GM23338 (cell line): ENCODE data around the gene RMI1.

Experiments
- CREB1 ChIP-seq: fragments of 250-450 bp; sonication (Bioruptor Pico); IDR thresholded peaks from 2 replicates; pipeline ENCODE4 v1.5.0; 2020; ENCODE audit warnings: low read depth, mild to moderate bottlenecking, moderate library complexity
- CTCF ChIP-seq, 2 experiments: fragments of 200-600 bp in 1 of 2; sonication (generic) in 1 of 2; conservative IDR thresholded peaks; 2 replicates each; pipeline versions ENCODE4 v1.5.1 to v1.6.1; 2016 to 2017; ENCODE audit warnings: antibody characterized with exemption in 2 of 2, low read depth in 2 of 2, mild to moderate bottlenecking in 2 of 2, moderate library complexity in 1 of 2
- EZH2 ChIP-seq: fragments of 200-600 bp; sonication (generic); IDR thresholded peaks from one replicate; pipeline ENCODE4 v1.8.0; 2017; ENCODE audit warnings: antibody characterized with exemption, mild to moderate bottlenecking, low read depth; ENCODE audit not compliant: unreplicated experiment
- EZH2phosphoT487 ChIP-seq: fragments of 200-600 bp; sonication (generic); IDR thresholded peaks from one replicate; pipeline ENCODE4 v1.8.1; 2018; ENCODE audit warnings: antibody characterized with exemption; ENCODE audit not compliant: unreplicated experiment
- JUNB ChIP-seq: IDR thresholded peaks from one replicate; pipeline ENCODE4 v1.6.1; 2016; ENCODE audit warnings: antibody characterized with exemption; ENCODE audit not compliant: unreplicated experiment
- NANOG ChIP-seq: IDR thresholded peaks from 2 replicates; pipeline ENCODE4 v1.6.1; 2016; ENCODE audit warnings: antibody characterized with exemption, borderline replicate concordance
- POLR2AphosphoS5 ChIP-seq: IDR thresholded peaks from 2 replicates; pipeline ENCODE4 v1.6.1; 2016; ENCODE audit warnings: antibody characterized with exemption, low read depth
- REST ChIP-seq: IDR thresholded peaks from one replicate; pipeline ENCODE4 v1.6.1; 2018; ENCODE audit warnings: antibody characterized with exemption; ENCODE audit not compliant: unreplicated experiment
- ZNF114 ChIP-seq: fragments of 250-450 bp; sonication (Bioruptor Pico); IDR thresholded peaks from 2 replicates; pipeline ENCODE4 v1.5.0; 2020; ENCODE audit warnings: mild to moderate bottlenecking, moderate library complexity
- TF ChIP-seq, protein P1 (sequence below): IDR thresholded peaks from 2 replicates; pipeline ENCODE4 v1.6.1; 2016; ENCODE audit warnings: antibody characterized with exemption
- TF ChIP-seq, protein P2 (sequence below): fragments of 250-450 bp; sonication (Bioruptor Pico); IDR thresholded peaks from 2 replicates; pipeline ENCODE4 v1.5.0; 2020; ENCODE audit warnings: mild to moderate bottlenecking, moderate library complexity

GRCh38 chr9:83937861-83938455, 42.6 kb upstream of the RMI1 start:
- TF ChIP-seq CTCF (conservative IDR thresholded peaks at IDR 0.05; ENCODE audit: low read depth in 2 of 2) (peak; percentile 73 to 79), POLR2AphosphoS5 (no peak), EZH2 (no peak), REST (no peak), EZH2phosphoT487 (no peak), JUNB (no peak), CREB1 (CRISPR knock-in tag) (no peak), ZNF114 (no peak), NANOG (no peak)
- TF ChIP-seq, protein P1, sequence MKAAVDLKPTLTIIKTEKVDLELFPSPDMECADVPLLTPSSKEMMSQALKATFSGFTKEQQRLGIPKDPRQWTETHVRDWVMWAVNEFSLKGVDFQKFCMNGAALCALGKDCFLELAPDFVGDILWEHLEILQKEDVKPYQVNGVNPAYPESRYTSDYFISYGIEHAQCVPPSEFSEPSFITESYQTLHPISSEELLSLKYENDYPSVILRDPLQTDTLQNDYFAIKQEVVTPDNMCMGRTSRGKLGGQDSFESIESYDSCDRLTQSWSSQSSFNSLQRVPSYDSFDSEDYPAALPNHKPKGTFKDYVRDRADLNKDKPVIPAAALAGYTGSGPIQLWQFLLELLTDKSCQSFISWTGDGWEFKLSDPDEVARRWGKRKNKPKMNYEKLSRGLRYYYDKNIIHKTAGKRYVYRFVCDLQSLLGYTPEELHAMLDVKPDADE: no peak
- TF ChIP-seq, protein P2, sequence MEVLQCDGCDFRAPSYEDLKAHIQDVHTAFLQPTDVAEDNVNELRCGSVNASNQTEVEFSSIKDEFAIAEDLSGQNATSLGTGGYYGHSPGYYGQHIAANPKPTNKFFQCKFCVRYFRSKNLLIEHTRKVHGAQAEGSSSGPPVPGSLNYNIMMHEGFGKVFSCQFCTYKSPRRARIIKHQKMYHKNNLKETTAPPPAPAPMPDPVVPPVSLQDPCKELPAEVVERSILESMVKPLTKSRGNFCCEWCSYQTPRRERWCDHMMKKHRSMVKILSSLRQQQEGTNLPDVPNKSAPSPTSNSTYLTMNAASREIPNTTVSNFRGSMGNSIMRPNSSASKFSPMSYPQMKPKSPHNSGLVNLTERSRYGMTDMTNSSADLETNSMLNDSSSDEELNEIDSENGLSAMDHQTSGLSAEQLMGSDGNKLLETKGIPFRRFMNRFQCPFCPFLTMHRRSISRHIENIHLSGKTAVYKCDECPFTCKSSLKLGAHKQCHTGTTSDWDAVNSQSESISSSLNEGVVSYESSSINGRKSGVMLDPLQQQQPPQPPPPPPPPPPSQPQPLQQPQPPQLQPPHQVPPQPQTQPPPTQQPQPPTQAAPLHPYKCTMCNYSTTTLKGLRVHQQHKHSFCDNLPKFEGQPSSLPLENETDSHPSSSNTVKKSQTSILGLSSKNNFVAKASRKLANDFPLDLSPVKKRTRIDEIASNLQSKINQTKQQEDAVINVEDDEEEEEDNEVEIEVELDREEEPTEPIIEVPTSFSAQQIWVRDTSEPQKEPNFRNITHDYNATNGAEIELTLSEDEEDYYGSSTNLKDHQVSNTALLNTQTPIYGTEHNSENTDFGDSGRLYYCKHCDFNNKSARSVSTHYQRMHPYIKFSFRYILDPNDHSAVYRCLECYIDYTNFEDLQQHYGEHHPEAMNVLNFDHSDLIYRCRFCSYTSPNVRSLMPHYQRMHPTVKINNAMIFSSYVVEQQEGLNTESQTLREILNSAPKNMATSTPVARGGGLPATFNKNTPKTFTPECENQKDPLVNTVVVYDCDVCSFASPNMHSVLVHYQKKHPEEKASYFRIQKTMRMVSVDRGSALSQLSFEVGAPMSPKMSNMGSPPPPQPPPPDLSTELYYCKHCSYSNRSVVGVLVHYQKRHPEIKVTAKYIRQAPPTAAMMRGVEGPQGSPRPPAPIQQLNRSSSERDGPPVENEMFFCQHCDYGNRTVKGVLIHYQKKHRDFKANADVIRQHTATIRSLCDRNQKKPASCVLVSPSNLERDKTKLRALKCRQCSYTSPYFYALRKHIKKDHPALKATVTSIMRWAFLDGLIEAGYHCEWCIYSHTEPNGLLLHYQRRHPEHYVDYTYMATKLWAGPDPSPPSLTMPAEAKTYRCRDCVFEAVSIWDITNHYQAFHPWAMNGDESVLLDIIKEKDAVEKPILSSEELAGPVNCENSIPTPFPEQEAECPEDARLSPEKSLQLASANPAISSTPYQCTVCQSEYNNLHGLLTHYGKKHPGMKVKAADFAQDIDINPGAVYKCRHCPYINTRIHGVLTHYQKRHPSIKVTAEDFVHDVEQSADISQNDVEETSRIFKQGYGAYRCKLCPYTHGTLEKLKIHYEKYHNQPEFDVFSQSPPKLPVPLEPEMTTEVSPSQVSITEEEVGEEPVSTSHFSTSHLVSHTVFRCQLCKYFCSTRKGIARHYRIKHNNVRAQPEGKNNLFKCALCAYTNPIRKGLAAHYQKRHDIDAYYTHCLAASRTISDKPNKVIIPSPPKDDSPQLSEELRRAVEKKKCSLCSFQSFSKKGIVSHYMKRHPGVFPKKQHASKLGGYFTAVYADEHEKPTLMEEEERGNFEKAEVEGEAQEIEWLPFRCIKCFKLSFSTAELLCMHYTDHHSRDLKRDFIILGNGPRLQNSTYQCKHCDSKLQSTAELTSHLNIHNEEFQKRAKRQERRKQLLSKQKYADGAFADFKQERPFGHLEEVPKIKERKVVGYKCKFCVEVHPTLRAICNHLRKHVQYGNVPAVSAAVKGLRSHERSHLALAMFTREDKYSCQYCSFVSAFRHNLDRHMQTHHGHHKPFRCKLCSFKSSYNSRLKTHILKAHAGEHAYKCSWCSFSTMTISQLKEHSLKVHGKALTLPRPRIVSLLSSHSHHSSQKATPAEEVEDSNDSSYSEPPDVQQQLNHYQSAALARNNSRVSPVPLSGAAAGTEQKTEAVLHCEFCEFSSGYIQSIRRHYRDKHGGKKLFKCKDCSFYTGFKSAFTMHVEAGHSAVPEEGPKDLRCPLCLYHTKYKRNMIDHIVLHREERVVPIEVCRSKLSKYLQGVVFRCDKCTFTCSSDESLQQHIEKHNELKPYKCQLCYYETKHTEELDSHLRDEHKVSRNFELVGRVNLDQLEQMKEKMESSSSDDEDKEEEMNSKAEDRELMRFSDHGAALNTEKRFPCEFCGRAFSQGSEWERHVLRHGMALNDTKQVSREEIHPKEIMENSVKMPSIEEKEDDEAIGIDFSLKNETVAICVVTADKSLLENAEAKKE: no peak
